GM10266 (cell line): Measurements from ENCODE around the gene MLH1.
A peak's percentile ranks its signal among the peaks of the same experiment; 100 is the strongest.
"Not testable (repeated sequence)": the region's sequence is repeated elsewhere in the genome, so short reads cannot be mapped to it uniquely, and the experiment has no call there.

Experiments used
- DNase-seq: peaks from one replicate; pipeline ENCODE4 v3.0.0; 2012; ENCODE audit errors: extremely low spot score
- TF ChIP-seq, protein P1 (sequence below): IDR thresholded peaks from 2 replicates; pipeline ENCODE4 v1.5.1; 2012; ENCODE audit warnings: mild to moderate bottlenecking, low read depth; ENCODE audit not compliant: control insufficient read depth, insufficient read depth; ENCODE audit errors: missing control alignments

Gene MLH1

GRCh38 chr3:36993326-36994283, at the start of gene MLH1:
MLH1 (plus strand) TSS chr3:36993518; CDS start chr3:36993548, 30 bp downstream.
- peak; percentile 82 for DNase-seq
- TF ChIP-seq, protein P1, sequence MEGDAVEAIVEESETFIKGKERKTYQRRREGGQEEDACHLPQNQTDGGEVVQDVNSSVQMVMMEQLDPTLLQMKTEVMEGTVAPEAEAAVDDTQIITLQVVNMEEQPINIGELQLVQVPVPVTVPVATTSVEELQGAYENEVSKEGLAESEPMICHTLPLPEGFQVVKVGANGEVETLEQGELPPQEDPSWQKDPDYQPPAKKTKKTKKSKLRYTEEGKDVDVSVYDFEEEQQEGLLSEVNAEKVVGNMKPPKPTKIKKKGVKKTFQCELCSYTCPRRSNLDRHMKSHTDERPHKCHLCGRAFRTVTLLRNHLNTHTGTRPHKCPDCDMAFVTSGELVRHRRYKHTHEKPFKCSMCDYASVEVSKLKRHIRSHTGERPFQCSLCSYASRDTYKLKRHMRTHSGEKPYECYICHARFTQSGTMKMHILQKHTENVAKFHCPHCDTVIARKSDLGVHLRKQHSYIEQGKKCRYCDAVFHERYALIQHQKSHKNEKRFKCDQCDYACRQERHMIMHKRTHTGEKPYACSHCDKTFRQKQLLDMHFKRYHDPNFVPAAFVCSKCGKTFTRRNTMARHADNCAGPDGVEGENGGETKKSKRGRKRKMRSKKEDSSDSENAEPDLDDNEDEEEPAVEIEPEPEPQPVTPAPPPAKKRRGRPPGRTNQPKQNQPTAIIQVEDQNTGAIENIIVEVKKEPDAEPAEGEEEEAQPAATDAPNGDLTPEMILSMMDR = no peak

- TF ChIP-seq, protein P1 = no peak
- DNase-seq = no peak
Measured at GRCh38 chr3:36943601-36944000, 49.7 kb upstream of the MLH1 start.

DNA sequence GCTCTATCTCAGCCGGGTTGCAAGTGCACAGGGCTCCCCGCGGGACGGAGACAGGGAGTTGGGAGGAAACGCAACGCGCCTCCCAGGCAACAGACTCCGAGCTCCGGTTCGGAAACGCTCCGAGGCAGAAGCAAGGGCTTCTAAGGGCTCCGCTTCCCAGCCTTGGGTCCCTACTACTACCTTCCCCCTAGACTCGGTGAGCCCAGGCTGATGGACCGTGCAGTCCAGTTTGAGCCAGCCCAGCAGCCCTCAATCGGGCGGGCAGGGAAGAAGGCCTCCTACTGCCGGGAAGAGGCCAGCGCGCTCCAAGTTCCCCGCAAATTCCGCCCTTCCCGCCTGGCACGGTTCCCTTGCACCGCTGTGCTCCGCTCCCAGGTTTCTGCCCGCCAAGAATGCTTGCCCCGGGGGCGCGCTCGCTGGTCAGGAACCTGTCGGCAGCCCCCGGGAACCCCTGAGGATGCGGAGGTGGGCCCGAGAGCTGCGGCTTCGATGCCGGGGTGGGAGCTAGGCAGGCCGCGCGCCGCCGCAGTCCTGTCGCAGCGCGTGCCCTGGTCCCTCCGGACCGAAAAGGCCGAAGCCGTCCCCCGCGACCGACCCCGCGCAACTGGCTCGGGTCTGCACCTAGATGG, 49.2 kb upstream of the MLH1 start:
- peak; percentile 57 for DNase-seq
- TF ChIP-seq, protein P1 = no peak

DNA sequence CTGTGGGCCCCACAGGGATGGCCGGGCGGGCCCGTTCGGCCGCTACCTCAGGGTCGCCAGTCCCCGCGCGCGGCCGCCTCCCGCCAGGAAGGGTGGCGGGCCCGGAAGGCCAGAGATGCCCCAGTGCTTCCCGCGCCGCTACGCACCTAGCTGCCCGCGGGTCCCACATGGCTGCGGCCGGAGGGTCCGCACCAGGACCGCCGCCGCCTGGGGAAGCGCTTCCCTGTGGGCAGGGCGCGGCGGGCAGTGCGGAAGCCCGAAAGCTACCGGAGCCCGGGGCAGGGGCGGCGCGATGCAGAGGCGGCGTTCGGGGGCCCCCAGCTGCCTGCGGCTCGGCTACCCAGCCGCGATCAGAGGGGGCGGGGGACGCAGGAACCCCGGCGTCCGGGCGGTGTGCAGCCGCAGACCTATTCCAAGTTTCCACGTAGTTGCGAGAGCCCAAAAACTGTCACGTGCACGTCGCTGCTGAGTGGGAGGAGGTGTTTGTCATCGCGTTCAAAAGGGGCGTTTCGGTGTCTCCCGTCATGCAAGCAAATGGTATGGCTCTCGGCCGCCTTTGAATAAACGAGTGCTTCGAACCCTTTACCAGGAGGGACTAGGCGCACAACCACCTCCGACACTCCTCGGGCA, 48.6 kb upstream of the MLH1 start, which contains the start of gene TRANK1:
Gene TRANK1 (minus strand): TSS at position 414 of the 630 bp plus-strand sequence. CDS start 245 bp downstream, at position 169.
- TF ChIP-seq, protein P1 = no peak
- peak; percentile 70 for DNase-seq

DNA sequence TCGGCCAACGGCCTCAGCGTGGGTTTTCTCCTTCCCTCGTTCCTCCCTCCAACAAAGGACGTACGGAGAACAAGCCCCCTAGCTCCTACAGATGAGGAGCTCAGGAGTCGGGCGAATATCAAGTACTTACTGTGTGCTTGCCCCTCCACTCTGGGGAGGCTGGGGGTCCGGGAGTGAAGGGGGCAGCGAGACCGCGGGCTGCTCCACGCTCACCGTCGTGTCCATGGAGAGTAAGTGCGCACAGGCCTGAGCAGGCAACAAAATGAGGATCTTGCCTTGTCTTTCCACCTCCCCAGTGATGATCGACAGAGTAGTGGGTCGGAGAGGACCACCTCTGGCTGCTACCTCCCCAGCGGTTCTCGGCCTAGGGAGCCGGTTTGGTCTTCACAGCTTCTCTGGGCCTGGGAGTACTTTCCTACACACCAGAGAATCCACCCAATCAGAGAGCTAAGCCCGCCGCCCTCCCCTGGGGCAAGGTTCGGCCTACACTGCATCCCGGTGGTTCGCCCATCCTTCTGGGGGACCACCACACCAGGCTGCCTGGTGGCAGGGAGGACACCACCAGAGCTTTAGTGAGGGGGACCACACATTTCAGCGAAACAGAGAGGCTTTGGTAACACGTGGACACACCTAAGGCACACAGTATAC, 47.9 kb upstream of the MLH1 start:
- TF ChIP-seq, protein P1 = no peak
- DNase-seq = no peak

DNA sequence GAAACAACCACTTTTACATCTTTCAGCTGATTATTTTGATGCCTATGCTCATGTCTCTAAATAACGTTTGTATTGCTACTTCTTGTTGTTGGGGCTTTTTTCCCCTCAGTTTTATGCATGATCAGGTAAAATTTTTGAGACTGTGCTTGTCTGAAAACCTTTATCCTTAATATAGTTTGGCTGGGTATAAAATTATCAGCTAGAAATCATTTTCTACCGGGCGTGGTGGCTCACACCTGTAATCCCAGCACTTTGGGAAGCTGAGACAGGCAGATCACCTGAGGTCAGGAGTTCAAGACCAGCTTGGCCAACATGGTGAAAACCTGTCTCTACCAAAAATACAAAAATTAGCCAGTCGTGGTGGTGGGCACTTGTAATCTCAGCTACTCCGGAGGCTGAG, 45.5 kb upstream of the MLH1 start:
- DNase-seq = not testable (repeated sequence)
